LoVo (cell line): ENCODE measurements around the gene PRPF31.
A peak's percentile ranks its signal among the peaks of the same experiment; 100 is the strongest.

Source experiments
- DNase-seq: peaks from one replicate; pipeline ENCODE4 v3.0.0-alpha.2; 2016; ENCODE audit warnings: low spot score

Gene PRPF31

GRCh38 chr19:54141356-54141755, 25.8 kb downstream of the PRPF31 start:
- DNase-seq: no peak

- no peak for DNase-seq
These were observed 26.7 kb downstream of the PRPF31 start for GRCh38 chr19:54142166-54142780.

GRCh38 chr19:54145541-54146158, 30.1 kb downstream of the PRPF31 start:
- no peak for DNase-seq

- no peak for DNase-seq
These were observed 32.1 kb downstream of the PRPF31 start for GRCh38 chr19:54147676-54148075.

- no peak for DNase-seq
These were observed 32.6 kb downstream of the PRPF31 start for GRCh38 chr19:54148158-54148557.

GRCh38 chr19:54149021-54149812, 33.7 kb downstream of the PRPF31 start:
- DNase-seq: no peak

GRCh38 chr19:54151362-54152035, 35.9 kb downstream of the PRPF31 start:
- DNase-seq: no peak

- DNase-seq: no peak
These were observed 36.7 kb downstream of the PRPF31 start for GRCh38 chr19:54152267-54152666.

GRCh38 chr19:54152878-54153524, 37.4 kb downstream of the PRPF31 start:
- no peak for DNase-seq

GRCh38 chr19:54153731-54154326, 38.3 kb downstream of the PRPF31 start:
- DNase-seq: no peak

- DNase-seq: no peak
These were observed 39.2 kb downstream of the PRPF31 start for GRCh38 chr19:54154603-54155345.

GRCh38 chr19:54155694-54156093, 40.1 kb downstream of the PRPF31 start:
- DNase-seq: no peak

- DNase-seq: no peak
These were observed 40.9 kb downstream of the PRPF31 start for GRCh38 chr19:54156490-54156889.

- DNase-seq: no peak
These were observed 41.4 kb downstream of the PRPF31 start for GRCh38 chr19:54156953-54157352.

- no peak for DNase-seq
These were observed 43.3 kb downstream of the PRPF31 start for GRCh38 chr19:54158812-54159351.

- DNase-seq: peak; percentile 99
These were observed 44.0 kb downstream of the PRPF31 start, which contains the start of gene LENG1 for GRCh38 chr19:54159352-54160181. Gene LENG1, minus strand, starts transcription at chr19:54159721. Its CDS starts 26 bp downstream, at chr19:54159695.

- DNase-seq: no peak
These were observed 44.7 kb downstream of the PRPF31 start for GRCh38 chr19:54160182-54160811.

GRCh38 chr19:54160854-54161253, 45.3 kb downstream of the PRPF31 start:
- no peak for DNase-seq

- peak; percentile 70 for DNase-seq
These were observed 46.8 kb downstream of the PRPF31 start for GRCh38 chr19:54162241-54162805.
